ENCODE results near the gene GLRX. TPM values are rescaled to one million over a fixed set of nuclear protein-coding genes. Genes with fewer than 3 reads are reported as not detected.

The GLRX gene
- total and polyA plus RNA-seq, 2 donors (not counting 1 experiment from before 2014, with no cell fraction given): 91.8 to 429 TPM

GRCh38 chr5:95827892-95828246 is 5.3 kb upstream of the GLRX start:
- TF ChIP-seq CTCF (conservative IDR thresholded peaks at IDR 0.05 in 1 of 2, IDR thresholded peaks at IDR 0.05 in 1 of 2; ENCODE audit: low read depth in 1 of 2, low read length in 2 of 2) (no peak), EZH2 (IDR thresholded peaks at IDR 0.05; ENCODE audit: low read length, missing control alignments) (no peak)
- Histone ChIP-seq H2AFZ (ENCODE audit: low read length) (no peak overlapping the region), H4K20me1 (ENCODE audit: control insufficient read depth, extremely low read depth, insufficient read depth, low read length) (no peaks in the 10 kb centered on the region), H3K4me3 (replicated peaks in 1 of 4; ENCODE audit: control extremely low read depth in 1 of 4, insufficient read depth in 1 of 4, low read depth in 3 of 4, low read length in 4 of 4) (no peak overlapping the region), H3K27me3 (ENCODE audit: control insufficient read depth, insufficient read depth, low read length) (no peaks in the 10 kb centered on the region), H3K9me3 (ENCODE audit: control insufficient read depth, insufficient read depth, low read depth, low read length) (no peaks in the 10 kb centered on the region), H3K36me3 (ENCODE audit: control insufficient read depth, insufficient read depth, low read length) (no peaks in the 10 kb centered on the region), H3K9ac (ENCODE audit: insufficient read depth, low read length) (no peak overlapping the region), H3K4me1 (ENCODE audit: control insufficient read depth, extremely low read depth, insufficient read depth, low read length) (peaks cover 13% of the 10 kb centered on the region), H3K4me2 (ENCODE audit: extremely low read depth, insufficient read depth, low read length) (no peak overlapping the region), H3K79me2 (ENCODE audit: control insufficient read depth, insufficient read depth, low read length) (no peaks in the 10 kb centered on the region), H3K27ac (ENCODE audit: insufficient read depth, low read length) (no peak overlapping the region)
- no peak for DNase-seq (ENCODE audit: low read depth in 2 of 2)

GRCh38 chr5:95826949-95827891 is 4.7 kb upstream of the GLRX start:
- H3K9me3 ChIP-seq (ENCODE audit: control insufficient read depth, insufficient read depth, low read depth, low read length): no peaks in the 10 kb centered on the region
- no peak overlapping the region for H2AFZ ChIP-seq (ENCODE audit: low read length)
- no peak overlapping the region for H3K4me2 ChIP-seq (ENCODE audit: extremely low read depth, insufficient read depth, low read length)
- H4K20me1 ChIP-seq (ENCODE audit: control insufficient read depth, extremely low read depth, insufficient read depth, low read length): no peaks in the 10 kb centered on the region
- H3K4me3 ChIP-seq (replicated peaks in 1 of 4; ENCODE audit: control extremely low read depth in 1 of 4, insufficient read depth in 1 of 4, low read depth in 3 of 4, low read length in 4 of 4): no peak overlapping the region
- no peaks in the 10 kb centered on the region for H3K27me3 ChIP-seq (ENCODE audit: control insufficient read depth, insufficient read depth, low read length)
- no peak overlapping the region for H3K9ac ChIP-seq (ENCODE audit: insufficient read depth, low read length)
- no peak for DNase-seq (ENCODE audit: low read depth in 2 of 2)
- H3K27ac ChIP-seq (ENCODE audit: insufficient read depth, low read length): no peak overlapping the region
- TF ChIP-seq EZH2 (IDR thresholded peaks at IDR 0.05; ENCODE audit: low read length, missing control alignments): no peak
- H3K79me2 ChIP-seq (ENCODE audit: control insufficient read depth, insufficient read depth, low read length): peaks cover 3% of the 10 kb centered on the region
- H3K4me1 ChIP-seq (ENCODE audit: control insufficient read depth, extremely low read depth, insufficient read depth, low read length): peaks cover 13% of the 10 kb centered on the region
- no peaks in the 10 kb centered on the region for H3K36me3 ChIP-seq (ENCODE audit: control insufficient read depth, insufficient read depth, low read length)

- DNase-seq (ENCODE audit: low read depth in 2 of 2): no peak
- Histone ChIP-seq H2AFZ (ENCODE audit: low read length) (no peak overlapping the region), H3K4me3 (replicated peaks in 1 of 4; ENCODE audit: control extremely low read depth in 1 of 4, insufficient read depth in 1 of 4, low read depth in 3 of 4, low read length in 4 of 4) (no peak overlapping the region), H3K4me2 (ENCODE audit: extremely low read depth, insufficient read depth, low read length) (no peak overlapping the region), H3K9ac (ENCODE audit: insufficient read depth, low read length) (no peak overlapping the region), H3K4me1 (ENCODE audit: control insufficient read depth, extremely low read depth, insufficient read depth, low read length) (peaks cover 13% of the 10 kb centered on the region), H3K27me3 (ENCODE audit: control insufficient read depth, insufficient read depth, low read length) (no peaks in the 10 kb centered on the region), H3K9me3 (ENCODE audit: control insufficient read depth, insufficient read depth, low read depth, low read length) (no peaks in the 10 kb centered on the region), H3K79me2 (ENCODE audit: control insufficient read depth, insufficient read depth, low read length) (peaks cover 18% of the 10 kb centered on the region), H3K36me3 (ENCODE audit: control insufficient read depth, insufficient read depth, low read length) (no peaks in the 10 kb centered on the region), H3K27ac (ENCODE audit: insufficient read depth, low read length) (no peak overlapping the region), H4K20me1 (ENCODE audit: control insufficient read depth, extremely low read depth, insufficient read depth, low read length) (no peaks in the 10 kb centered on the region)
- TF ChIP-seq EZH2 (IDR thresholded peaks at IDR 0.05; ENCODE audit: low read length, missing control alignments): no peak
- no peak for TF ChIP-seq CTCF (conservative IDR thresholded peaks at IDR 0.05 in 1 of 2, IDR thresholded peaks at IDR 0.05 in 1 of 2; ENCODE audit: low read depth in 1 of 2, low read length in 2 of 2)
Observed at GRCh38 chr5:95825495-95825894, 3.0 kb upstream of the GLRX start.
